ENCODE data around the gene GRIK4.
"Not testable (repeated sequence)": the region's sequence is repeated elsewhere in the genome, so short reads cannot be mapped to it uniquely, and the experiment has no call there.

The GRIK4 gene

GRCh38 chr11:121004206-121004840, 492.8 kb downstream of the GRIK4 start:
- DNase-seq (ENCODE audit: low read depth), result no peak

DNA sequence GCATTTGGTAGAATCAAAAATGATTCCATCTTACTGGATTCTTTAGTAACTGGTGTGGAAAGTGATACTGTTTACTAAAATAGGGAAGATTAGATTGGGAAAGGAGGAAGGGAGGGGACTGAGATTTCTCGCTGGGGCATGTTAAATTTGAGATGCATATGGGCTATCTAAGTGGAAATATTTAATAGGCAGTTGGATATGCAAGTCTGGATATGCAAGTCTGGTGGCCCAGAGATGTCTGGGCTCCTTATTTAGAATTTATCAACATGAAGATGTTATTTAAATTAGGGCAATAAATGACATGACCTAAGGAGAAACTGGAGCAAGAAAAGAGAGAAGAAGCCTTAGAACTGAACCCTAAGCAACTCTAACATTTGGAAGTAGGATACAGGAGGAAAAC, 495.4 kb downstream of the GRIK4 start:
- no peak for DNase-seq (ENCODE audit: low read depth)

DNA sequence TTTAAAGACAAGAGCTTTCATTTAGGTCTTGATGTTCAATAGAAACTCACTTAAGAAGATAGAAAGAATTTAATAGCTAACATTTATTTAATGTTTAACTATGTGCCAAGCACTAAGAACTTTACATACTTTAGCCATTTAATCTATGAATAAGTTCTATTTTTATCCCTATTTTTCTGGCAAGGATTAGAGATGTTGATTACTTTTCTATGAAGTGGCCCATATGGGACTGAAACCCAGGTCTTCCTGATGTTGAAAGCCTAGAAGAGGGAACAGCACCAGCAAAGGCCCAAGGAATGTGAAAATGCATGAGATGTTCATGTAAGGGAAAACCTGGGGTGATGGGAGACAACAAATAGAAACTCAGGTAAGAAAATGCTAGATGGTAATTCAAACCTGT, 497.0 kb downstream of the GRIK4 start:
- no peak for DNase-seq (ENCODE audit: low read depth)

DNA sequence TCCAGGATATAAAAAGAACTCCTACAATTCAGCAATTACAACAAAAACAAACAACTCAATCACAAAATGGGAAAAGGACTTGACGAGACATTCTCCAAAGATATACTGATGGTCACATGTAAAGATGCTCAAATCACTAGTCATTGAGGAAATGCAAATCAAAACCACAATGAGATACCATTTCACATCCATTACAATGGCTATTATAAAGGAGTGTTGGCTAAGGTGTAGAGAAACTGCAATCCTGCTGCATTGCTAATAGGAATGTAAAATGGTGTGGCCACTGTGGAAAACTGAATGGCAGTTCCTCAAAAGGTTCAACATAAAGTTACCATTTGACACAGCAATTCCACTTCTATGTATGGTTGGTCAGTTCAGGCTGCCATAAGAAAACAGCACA, 500.5 kb downstream of the GRIK4 start:
- DNase-seq (ENCODE audit: low read depth), result no peak

- no peak for DNase-seq (ENCODE audit: low read depth)
Observed at GRCh38 chr11:121018746-121019145, 507.2 kb downstream of the GRIK4 start.

DNA sequence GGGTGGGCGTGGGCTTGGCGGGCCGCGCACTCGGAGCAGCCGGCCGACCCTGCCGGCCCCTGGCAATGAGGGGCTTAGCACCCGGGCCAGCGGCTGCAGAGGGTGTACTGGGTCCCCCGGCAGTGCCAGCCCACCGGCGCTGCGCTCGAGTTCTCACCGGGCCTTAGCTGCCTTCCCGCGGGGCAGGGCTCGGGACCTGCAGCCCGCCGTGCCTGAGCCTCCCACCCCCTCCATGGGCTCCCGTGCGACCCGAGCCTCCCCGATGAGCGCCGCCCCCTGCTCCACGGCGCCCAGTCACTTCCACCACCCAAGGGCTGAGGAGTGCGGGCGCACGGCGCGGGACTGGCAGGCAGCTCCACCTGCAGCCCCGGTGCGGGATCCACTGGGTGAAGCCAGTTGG, 510.2 kb downstream of the GRIK4 start:
- DNase-seq (ENCODE audit: low read depth), result not testable (repeated sequence)

DNA sequence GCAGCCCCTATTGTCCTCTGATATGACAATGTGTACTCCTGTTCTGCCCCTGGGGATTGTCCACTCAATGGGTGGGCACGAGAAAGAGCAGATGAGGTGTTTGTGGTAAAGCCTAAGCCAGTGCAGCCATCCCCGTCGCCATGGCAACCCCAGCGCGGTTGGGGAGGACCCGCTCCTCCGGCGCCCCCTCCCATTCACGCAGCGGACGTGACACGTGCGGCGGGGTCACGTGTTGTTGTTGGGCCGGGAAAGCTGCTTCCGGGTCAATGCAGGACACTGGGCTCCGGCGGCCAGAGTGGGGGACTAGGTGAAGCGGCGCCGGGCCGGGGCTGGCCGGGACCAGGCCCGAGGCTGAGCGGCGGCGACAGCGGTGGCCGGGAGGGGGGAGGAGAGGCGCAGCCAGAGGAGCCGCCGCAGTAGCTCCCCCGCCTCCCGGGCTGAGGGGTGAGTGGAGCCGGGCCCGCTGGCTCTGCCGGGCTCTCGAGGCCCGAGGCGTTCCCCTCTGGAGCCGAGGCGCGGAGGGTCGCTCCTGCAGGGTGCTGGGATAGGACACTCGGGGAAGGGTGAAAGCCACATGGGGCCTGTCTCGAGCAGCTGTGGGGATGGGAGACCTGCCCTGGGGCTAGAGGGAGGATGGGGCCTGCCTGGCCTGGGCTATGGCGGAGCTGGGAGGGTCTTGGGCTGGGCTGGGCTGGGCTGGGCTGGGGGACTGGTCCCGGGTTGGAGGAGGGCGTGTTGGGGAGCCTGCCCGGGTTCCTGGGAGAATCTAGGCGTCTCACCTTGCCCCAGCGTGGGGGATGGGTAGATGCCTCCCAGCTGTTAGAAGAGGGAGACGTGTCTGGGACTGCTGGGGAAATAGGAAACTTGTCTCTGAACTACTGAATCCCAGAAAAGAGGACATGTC, 512.6 kb downstream of the GRIK4 start, which contains the start of gene TBCEL:
TSS of gene TBCEL (plus strand) at position 255 of the 904 bp plus-strand sequence. CDS start 21,589 bp downstream, outside the sequence.
- DNase-seq (ENCODE audit: low read depth), result peak; percentile 77

- DNase-seq (ENCODE audit: low read depth), result peak; percentile 22
Observed at GRCh38 chr11:121024989-121025388, 513.4 kb downstream of the GRIK4 start.

- no peak for DNase-seq (ENCODE audit: low read depth)
Observed at GRCh38 chr11:121029153-121029552, 517.6 kb downstream of the GRIK4 start.

- no peak for DNase-seq (ENCODE audit: low read depth)
Observed at GRCh38 chr11:121029813-121030445, 518.4 kb downstream of the GRIK4 start.

DNA sequence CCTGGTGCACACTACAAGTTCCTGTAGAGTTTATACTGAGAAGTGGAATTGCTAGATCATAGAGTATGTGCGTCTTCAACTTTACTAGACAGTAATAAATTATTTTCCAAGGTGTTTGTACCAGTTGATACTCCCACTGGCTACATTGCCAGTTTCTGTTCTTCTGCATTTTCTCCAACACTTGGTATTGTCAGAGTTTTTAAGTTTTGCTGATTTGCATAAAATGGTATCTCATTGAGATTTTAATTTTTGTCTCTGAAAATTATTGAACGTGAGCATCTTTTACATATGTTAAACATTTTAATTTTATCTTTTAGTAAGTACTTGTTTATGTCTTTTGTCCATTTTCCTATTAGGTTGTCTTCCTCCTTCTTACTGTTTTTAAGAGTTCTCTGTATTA, 519.6 kb downstream of the GRIK4 start:
- DNase-seq (ENCODE audit: low read depth), result no peak

GRCh38 chr11:121031648-121032047, 520.1 kb downstream of the GRIK4 start:
- DNase-seq (ENCODE audit: low read depth), result not testable (repeated sequence)

- no peak for DNase-seq (ENCODE audit: low read depth)
Observed at GRCh38 chr11:121032546-121032945, 521.0 kb downstream of the GRIK4 start.

DNA sequence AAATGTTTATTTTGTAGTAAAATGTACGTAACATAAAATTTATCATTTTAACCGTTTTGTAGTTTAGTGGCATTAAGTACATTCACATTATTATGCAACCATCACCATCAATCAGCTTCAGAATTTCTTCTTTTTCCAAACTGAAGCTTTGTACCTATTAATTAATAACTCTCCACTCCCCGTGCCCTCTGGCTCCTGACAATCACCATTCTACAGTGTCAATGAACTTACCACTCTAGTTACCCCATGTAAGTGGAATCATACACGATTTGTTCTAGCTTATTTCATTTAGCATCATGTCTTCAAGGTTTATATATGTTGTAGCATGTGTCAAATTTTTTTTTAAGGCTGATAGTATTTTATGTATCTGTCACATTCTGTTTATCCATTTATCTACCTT, 522.1 kb downstream of the GRIK4 start:
- no peak for DNase-seq (ENCODE audit: low read depth)

DNA sequence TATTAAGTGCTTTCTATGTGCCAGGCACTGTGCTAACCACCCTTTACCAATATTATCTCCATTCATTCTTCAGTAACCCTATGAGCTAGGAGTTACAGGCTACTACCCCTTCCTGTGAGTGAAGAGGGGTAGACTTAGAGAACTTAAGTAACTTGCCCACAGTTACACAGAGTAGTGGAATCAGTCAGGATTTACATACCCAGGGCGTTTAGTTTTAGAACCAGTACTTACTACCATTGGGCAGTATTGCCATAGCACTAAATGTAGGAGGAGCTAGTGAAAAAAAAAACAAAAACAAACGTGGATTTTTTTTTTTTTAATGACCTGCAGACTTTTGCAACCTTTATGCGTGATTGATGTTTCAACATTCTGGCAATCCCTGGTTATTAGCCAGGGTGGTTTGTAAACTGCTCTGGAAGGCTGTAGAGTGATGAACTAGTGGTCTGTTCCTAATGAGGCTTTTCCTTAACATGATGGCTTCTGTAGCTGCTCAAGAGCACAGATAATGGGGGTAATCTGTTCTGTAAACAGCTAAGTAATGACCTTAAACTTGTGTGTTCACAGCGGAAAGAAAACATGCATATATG, 523.7 kb downstream of the GRIK4 start:
- DNase-seq (ENCODE audit: low read depth), result no peak

DNA sequence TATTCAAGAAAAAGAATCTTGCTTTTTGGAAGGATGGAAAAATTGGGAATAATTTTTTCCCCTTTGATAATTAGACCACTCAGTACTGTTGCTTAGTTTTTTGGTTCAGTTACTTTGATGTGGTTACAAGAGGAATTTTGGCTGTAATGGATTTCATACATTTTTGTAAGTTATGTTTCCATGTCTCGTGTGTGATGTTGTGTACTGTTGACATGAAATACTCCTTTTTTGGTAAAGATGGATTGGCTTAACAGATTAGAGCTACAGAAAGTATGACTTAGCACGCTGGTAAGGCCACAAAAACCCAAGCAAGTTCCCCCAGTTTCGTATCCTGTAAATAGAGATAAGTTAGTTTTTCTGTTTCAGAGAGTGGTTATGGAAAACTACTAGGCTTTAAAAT, 524.2 kb downstream of the GRIK4 start:
- DNase-seq (ENCODE audit: low read depth), result no peak

DNA sequence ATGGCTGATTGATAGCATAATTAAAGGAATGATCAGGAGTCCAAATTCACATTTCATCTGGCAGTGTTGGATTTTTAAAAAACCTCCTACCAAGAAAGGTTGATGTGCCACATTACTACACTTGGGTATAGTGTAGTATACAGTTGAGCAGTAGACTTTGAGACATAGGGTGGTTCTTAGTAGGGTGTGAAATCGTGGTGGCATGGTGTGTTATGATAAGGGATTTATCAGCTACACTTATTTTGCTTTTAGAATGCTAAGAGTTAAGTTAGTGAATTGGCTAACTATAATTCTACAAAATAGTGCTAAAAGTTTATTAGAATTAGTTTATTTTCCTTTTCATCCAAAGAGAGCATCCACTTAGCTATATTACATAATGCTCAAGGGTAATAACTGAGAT, 525.5 kb downstream of the GRIK4 start:
- no peak for DNase-seq (ENCODE audit: low read depth)

All from iris pigment epithelial cell (primary cell).